SKM-1 (cell line): ENCODE data around the gene TDRD7.

Experiments
- DNase-seq: peaks from one replicate; lab custom pipeline; 2025; ENCODE audit not compliant: unreplicated experiment; lab: John Stamatoyannopoulos, UW

TDRD7 gene

GRCh38 chr9:97386733-97387503 lies 25.0 kb upstream of the TDRD7 start:
- DNase-seq: no peak

DNA sequence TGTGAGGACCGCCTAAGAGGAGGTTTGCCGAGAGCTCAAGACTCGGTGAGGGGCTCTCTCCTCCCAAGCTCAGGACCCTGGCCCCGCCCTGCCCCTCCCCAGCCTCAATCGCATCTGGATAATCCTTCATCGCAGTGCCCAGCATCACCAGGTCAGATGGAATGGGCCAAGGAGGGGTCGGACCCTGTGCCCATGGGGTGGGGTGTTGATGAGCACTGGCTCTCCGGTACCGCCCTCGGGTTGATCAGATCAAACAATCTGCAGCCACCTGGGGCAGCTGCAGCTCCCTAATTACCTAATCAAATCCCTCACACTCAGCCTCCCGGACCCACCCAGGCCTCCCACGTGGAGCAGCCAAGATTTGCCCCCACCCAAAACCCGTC lies 24.4 kb upstream of the TDRD7 start:
- no peak for DNase-seq

DNA sequence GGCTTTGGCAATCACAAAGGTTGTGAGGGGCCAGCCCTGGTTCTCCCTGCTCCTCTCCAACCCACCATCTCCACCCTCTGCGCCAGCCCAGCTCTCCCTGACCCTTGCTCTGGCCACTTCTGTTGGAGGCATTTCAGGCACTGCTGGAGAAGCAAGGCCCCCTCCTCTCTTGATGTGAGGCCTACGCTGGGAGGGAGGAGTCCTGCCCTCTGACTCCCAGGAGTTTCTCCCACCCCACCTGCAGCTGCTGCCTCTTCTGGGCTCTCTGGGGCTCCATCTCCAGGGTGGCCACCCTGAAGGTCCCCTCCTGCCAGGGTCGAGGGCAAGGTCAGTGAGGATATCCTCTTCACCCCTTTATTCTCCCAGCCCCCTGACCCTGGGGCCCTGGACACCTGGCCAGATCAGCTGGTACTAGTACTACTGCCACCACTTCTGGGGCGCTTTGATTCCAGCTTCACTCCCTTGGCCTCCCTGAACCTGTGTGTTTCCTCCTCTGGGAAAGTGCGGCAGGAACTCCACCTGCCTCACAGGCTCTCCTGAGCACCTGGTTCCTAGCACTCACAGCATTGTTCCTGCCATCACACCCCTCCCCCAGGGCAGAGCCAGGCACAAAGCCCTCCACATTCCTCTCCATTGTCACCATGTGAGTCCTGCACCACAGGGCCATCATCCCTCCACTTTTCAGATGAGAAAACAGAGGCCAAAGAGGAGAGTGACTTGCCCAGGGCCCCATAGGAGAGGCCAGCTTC lies 23.8 kb upstream of the TDRD7 start:
- no peak for DNase-seq

DNA sequence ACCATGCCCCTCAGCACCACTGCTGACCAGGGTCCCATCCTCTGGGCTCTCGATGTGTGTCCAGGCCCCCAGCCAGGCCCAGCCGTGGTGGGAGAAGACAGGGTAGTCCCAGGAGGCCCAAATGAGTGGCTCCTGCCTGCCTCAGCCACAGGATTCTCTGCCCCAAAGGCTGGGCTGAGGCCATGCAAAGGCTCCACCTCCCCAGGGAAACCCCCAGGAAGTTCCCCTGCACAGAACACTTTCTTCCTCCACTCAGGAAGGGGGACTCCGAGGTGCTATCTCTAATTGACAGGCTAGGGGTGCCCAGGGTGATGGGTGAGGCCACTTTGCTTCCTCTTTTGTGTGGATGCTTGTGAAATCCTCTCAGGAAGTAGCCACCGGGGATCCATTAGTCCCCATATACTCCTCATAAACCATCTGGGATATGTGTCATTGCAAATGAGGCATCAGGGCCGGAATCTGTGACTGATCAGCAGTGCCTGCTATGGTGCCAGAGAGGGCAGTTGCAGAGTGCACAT lies 23.1 kb upstream of the TDRD7 start:
- no peak for DNase-seq

- no peak for DNase-seq
Measured at GRCh38 chr9:97389249-97389648, 22.6 kb upstream of the TDRD7 start.

DNA sequence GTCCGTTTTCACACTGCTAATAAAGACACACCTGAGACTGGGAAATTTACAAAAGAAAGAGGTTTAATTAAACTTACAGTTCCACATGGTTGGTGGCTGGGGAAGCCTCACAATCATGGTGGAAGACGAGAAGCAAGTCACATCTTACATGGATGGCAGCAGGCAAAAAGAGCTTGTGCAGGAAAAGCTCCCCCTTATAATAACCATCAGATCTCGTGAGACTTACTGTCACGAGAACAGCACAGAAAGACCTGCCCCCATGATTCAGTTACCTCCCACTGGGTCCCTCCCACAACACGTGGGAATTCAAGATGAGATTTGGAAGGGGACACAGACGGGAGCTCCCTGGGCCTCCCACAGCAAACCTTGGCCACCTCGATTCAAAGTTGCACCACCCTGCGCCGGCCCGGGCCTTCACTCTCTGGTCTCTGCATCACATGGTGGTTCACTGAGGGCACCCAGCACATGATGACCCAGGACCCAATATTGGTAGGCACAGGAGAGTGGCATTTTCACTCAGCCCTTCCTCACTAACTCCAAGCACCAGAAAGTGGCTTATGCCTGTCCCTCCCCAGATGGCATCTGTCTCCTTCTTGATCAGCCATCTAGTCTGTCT lies 21.0 kb upstream of the TDRD7 start:
- no peak for DNase-seq

DNA sequence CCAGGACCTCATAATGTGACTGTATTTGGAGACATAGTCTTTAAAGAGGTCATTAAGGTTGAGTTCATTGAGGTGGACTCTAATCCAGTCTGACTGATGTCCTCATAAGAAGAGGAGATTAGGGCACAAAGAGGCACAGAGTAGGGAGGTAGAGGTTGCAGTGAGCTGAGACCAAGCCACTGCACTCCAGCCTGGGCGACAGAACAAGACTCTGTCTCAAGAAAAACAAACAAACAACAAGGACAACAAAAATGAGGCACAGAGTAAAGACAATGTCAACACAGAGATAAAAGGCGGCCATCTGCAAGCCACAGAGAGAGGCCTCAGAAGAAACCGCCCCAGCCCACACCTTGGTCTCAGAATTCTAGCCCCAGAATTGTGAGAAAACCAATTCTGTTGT lies 17.0 kb upstream of the TDRD7 start:
- no peak for DNase-seq

DNA sequence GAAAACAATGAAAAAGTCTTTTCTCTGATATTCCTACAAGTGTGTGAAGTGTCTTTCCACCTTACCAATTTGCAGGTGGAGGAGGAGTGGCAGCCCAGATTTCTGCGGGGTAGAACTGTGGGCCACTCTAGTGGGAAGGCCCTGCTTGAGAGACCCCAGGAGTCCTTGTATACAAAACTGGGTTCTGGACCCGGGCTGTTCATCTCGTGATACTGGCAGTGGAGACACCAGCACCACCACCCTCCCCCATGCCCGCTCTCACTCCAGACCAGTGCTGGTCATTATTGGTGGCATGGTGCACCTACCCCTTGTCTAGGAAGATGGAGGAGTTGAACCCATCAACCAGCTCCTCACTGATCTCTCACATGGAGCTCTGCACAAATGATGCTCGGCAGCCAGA lies 16.2 kb upstream of the TDRD7 start:
- no peak for DNase-seq

- no peak for DNase-seq
Measured at GRCh38 chr9:97396256-97396655, 15.6 kb upstream of the TDRD7 start.

DNA sequence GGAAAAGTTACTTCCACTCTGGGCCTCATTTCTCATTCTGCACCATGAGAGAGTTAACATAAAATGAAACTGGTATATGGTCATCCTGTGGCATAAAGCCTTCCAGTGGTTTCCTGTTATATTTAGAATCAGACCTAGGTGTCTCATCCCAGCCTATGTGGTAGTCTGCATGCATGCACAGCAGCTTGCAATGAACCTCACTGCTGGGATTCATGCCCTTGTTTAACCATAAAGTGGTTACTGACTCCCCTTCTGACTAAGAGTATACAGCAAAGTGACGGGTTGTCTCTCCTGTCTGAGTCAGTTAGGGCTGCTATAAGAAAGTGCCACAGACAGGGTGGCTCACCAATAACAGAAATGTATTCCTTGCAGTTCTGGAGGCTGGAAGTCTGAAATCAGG lies 14.7 kb upstream of the TDRD7 start:
- no peak for DNase-seq

DNA sequence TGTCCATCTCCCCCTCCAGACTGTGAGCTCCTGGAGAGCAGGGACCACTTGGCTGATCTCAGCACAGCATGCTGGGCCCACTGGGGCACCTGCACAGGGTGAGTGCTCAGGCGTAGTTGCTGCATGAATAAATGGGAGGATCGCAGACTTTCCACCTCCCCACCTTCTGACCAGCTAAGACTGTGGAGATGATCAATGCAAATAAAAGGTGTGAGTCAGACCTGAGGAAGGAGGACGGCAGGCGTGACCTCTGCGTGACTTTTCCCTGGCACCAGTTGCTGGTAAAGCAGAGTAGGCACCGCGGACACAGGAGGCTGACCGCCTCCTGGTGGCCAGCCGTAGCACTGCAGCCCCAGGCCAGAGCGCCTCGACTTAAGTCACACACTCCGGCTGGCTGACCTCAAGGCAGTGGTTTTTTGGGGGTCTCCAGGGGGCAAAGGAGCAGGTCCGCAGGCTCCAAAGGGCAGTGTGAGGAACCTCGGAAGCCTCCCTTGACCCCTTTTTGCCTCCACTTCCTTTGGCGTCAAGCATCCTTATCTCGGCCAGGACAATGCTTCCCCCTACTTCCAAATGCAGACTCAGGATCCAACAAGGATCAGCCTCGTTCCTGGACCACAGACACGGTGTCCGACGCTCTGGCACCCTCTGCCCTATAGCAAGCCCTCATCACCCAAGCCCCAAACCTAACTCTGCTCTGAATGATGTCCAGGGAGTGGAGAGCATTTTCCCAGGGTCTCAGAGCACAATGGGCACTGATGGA lies 12.7 kb upstream of the TDRD7 start:
- DNase-seq: no peak

DNA sequence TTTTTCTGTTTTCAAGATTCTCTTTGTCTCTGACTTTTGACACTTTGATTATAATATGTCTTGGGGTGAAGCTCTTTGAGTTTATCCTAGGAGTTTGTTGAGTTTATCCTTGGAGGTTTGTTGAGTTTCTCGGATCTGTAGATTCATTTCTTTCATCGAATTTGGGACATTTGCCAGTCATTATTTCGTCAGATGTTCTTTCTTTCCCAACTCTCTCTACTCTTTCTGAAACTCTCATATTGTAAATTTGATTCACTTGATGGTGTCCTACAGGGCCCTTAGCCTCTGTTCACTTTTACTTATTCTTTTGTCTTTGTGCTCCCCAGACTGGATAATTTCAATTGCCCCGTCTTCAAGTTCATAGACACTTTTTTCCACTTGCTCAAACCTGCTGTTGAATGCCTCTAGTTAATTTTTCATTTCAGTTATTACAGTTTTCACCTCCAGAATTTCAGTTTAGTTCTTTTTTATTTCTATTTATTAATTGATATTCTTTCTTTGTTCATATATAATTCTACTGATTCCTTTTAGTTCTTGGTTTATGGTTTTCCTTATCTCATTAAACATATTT lies 8.1 kb upstream of the TDRD7 start:
- no peak for DNase-seq

GRCh38 chr9:97405551-97405950 lies 6.3 kb upstream of the TDRD7 start:
- DNase-seq: no peak

DNA sequence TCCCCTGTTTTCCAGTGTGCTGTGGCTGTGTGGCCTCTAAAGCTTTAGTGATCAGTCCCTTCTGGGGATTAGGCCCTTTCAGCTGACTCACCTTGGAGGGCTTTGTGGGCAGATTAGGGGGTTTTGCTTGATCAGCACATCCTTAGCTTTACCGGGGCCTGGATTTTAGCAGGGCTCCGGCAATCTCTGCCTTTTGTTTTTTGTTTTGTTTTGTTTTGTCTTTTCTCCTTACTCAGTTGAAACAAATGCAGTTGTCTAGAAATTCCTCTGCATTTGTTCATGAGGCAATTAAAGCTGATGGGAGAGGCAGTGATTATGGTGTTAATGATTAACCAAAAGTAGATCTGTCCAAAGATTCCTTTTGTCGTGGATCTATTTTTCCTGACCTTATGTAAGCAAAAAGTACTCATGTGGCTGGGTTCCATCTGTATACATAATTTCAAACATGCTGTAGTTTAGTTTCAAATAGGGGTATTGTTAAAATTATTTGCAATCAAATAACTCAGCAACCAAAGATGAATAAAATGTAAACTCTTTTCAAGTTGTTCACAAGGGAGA lies 5.2 kb upstream of the TDRD7 start:
- DNase-seq: no peak

DNA sequence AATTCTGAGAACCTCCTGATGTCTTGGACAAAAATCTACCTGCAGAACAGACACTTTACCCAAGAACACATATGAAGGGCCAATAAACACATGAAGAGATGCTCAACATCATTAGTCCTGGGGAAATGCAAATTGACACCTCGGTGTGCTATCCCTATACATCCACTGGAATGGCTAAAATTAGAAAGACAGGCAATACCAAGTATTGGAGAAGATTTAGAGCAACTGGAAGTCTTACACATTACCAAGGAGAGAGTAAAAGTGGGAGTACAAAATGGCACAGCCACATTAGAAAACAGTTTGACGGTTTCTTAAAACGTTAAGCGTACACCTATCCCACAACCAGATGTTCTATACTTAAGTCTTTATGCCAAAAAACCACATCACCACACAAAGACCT lies 3.3 kb upstream of the TDRD7 start:
- no peak for DNase-seq

DNA sequence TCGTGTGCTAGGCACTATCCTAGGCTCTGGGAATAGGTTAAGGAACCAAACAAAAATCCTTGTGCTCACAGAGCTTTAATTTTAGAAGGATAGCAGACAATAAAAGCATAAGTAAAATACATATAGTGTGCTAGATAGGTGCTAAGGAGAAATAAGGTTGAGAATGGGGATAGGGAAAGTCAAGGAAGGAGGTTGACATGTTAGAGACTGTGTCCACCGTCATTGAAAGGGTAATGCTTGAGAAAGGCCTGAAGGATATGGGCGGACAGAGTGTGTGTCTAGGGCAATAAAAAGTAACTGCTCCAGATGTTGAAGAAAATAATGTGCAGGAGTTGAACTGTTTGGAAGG lies 482 bp upstream of the TDRD7 start:
- no peak for DNase-seq

DNA sequence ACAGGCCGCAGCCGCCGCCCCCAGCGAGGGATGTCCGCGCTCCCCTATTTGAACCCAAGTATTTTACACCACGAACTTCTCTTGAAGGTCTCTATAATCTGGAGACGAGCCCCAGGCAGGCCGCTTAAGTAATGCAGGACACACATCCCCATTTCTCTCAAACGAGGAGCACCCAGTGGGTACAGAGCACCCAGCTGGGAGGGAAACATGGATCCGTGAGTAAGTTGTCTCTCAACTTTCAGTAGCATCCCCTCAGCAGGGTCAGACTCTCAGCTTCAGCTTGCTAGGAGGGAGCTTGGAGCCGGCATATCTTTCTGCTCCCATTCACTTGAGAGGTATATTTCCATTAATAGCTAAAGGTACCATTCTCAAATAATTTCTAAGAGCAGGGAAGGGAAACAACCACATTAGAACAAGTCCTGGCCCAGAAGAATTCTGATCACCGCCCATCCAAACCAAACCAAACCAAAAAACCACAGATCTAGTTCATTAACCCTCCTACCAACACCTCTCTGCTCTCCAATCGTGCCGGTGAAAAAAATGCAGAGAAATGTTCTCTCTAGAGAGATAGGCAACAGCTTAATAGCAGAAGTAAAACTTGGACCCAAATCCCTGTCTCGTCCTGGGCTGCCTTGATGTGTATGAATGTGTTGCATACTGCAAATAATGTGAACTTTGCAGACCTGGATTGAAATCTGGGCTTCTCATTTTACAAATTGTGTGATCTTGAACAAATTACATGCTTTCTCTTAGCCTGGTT lies 910 bp downstream of the TDRD7 start:
- no peak for DNase-seq

- no peak for DNase-seq
Measured at GRCh38 chr9:97413462-97413861, 1.6 kb downstream of the TDRD7 start.

DNA sequence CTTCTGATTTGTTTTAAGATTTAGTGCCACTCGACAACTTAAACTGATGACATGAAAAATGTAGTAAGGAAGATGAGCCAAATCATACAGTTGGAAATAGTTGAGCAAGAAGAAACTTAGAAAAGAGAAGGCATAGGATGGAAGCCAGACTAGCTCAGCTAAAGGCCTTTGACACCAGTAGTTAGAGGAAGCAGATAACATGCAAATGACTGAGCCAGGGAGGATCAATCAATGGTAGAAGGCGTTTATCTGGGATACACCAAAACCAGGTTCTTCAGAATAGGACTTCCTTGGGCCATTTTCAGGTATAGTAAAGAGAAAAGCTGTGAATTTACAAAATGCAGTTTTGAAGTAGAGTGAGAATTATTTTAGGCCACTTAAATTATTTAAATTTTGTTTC lies 3.2 kb downstream of the TDRD7 start:
- no peak for DNase-seq

DNA sequence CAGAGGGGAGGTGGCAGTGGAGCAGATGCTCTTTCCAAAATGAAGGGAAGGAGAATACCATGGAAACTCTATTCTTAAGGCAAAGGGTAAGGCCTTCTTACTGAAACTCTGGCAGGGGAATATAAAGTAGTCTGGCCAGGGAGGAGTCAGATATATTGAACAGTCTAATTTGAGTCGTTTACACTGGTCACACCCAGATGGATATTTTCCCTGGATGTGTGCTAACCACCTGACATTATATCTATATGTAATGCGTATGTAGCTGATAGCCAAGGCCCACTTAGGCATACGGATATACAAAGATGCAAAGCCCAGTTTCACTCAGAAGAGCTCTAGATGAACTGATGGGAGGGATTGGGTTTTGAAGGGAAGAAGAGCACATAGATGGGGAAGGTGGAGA lies 7.0 kb downstream of the TDRD7 start:
- no peak for DNase-seq
